BLaER1 treated with 17β-estradiol and CSF1 and Interleukin-3, amounts not matched to agents 10 nM and 100 nM (cell line): ENCODE measurements around the gene AOPEP.
"Not testable (repeated sequence)": the region's sequence is repeated elsewhere in the genome, so short reads cannot be mapped to it uniquely, and the experiment has no call there.

Source experiments
- H3K27ac ChIP-seq, 11 experiments: shearing (Covaris generic); formaldehyde crosslinking; 2 replicates each; pipeline ENCODE4 v1.8.1; 2022
- H3K27me3 ChIP-seq, 11 experiments: shearing (Covaris generic); formaldehyde crosslinking; 2 replicates each; pipeline ENCODE4 v1.8.1; 2022
- H3K36me3 ChIP-seq, 11 experiments: shearing (Covaris generic); formaldehyde crosslinking; 2 replicates each; pipeline ENCODE4 v1.8.1; 2022
- H3K4me1 ChIP-seq, 10 experiments: shearing (Covaris generic); formaldehyde crosslinking; 2 replicates each; pipeline ENCODE4 v1.8.1; 2022
- H3K4me2 ChIP-seq, 11 experiments: shearing (Covaris generic); formaldehyde crosslinking; 2 replicates each; pipeline ENCODE4 v1.8.1; 2022
- H3K4me3 ChIP-seq, 10 experiments: shearing (Covaris generic); formaldehyde crosslinking; 2 replicates each; pipeline ENCODE4 v1.8.1; 2022
- H3K9ac ChIP-seq, 11 experiments: shearing (Covaris generic); formaldehyde crosslinking; 2 replicates each; pipeline ENCODE4 v1.8.1; 2022
- H3K9me3 ChIP-seq, 11 experiments: shearing (Covaris generic); formaldehyde crosslinking; replicated peaks in 1 of 11; 2 replicates each; pipeline ENCODE4 v1.8.1; 2022
- H4K20me1 ChIP-seq, 11 experiments: shearing (Covaris generic); formaldehyde crosslinking; 2 replicates each; pipeline ENCODE4 v1.8.1; 2022
- Cebpa-rat ChIP-seq, 11 experiments: shearing (Covaris generic); IDR thresholded peaks; 2 replicates each; pipeline ENCODE4 v1.8.1; 2022

Gene AOPEP

GRCh38 chr9:94870465-94870792 lies 143.9 kb downstream of the AOPEP start:
- H3K27ac ChIP-seq, result no peak overlapping the region
- no peak overlapping the region for H3K9ac ChIP-seq
- H3K36me3 ChIP-seq, result peaks cover 0 to 6% (median 0%) of the 10 kb centered on the region in 11 experiments; a peak in 3 of 22 replicates
- H4K20me1 ChIP-seq, result no peaks in the 10 kb centered on the region
- H3K4me2 ChIP-seq, result peak overlapping the region in 3 of 11 experiments; percentile 7 to 29 (median 21); a peak in 3 of 22 replicates
- no peaks in the 10 kb centered on the region for H3K27me3 ChIP-seq
- no peak overlapping the region for H3K4me3 ChIP-seq
- no peak for TF ChIP-seq Cebpa-rat (IDR thresholded peaks at IDR 0.05)
- peaks cover 29 to 67% (median 49%) of the 10 kb centered on the region in 10 experiments for H3K4me1 ChIP-seq
- peaks cover 0 to 25% (median 18%) of the 10 kb centered on the region in 11 experiments; a peak in 15 of 22 replicates for H3K9me3 ChIP-seq

GRCh38 chr9:94870793-94871558 lies 144.5 kb downstream of the AOPEP start:
- Histone ChIP-seq H3K36me3 (peaks cover 0 to 6% (median 0%) of the 10 kb centered on the region in 11 experiments; a peak in 3 of 22 replicates), H3K4me3 (no peak overlapping the region), H3K4me2 (peak overlapping the region in 6 of 11 experiments; percentile 0 to 29 (median 14); a peak in 4 of 22 replicates), H3K27me3 (no peaks in the 10 kb centered on the region), H3K9ac (no peak overlapping the region), H4K20me1 (no peaks in the 10 kb centered on the region), H3K27ac (no peak overlapping the region), H3K4me1 (peaks cover 24 to 62% (median 43%) of the 10 kb centered on the region in 10 experiments), H3K9me3 (peaks cover 0 to 25% (median 18%) of the 10 kb centered on the region in 11 experiments; a peak in 15 of 22 replicates)
- TF ChIP-seq Cebpa-rat (IDR thresholded peaks at IDR 0.05), result no peak

- no peak overlapping the region for H3K4me3 ChIP-seq
- peak overlapping the region in 1 of 11 experiments; percentile 2; a peak in 1 of 22 replicates for H3K27ac ChIP-seq
- peaks cover 0 to 25% (median 18%) of the 10 kb centered on the region in 11 experiments; a peak in 15 of 22 replicates for H3K9me3 ChIP-seq
- H3K36me3 ChIP-seq, result peaks cover 0 to 6% (median 0%) of the 10 kb centered on the region in 11 experiments; a peak in 3 of 22 replicates
- no peaks in the 10 kb centered on the region for H3K27me3 ChIP-seq
- peaks cover 20 to 53% (median 36%) of the 10 kb centered on the region in 10 experiments for H3K4me1 ChIP-seq
- no peak for TF ChIP-seq Cebpa-rat (IDR thresholded peaks at IDR 0.05)
- no peak overlapping the region for H3K9ac ChIP-seq
- H4K20me1 ChIP-seq, result no peaks in the 10 kb centered on the region
- H3K4me2 ChIP-seq, result peak overlapping the region in 5 of 11 experiments; percentile 3 to 20 (median 8); a peak in 4 of 22 replicates
These were observed 145.8 kb downstream of the AOPEP start for GRCh38 chr9:94872083-94872833.

- peaks cover 0 to 6% (median 0%) of the 10 kb centered on the region in 11 experiments; a peak in 3 of 22 replicates for H3K36me3 ChIP-seq
- H3K27me3 ChIP-seq, result no peaks in the 10 kb centered on the region
- 0 out of 22 replicates have a peak overlapping the region, but pooled peaks of 1 of the 11 experiments have one; percentile 2 for H3K27ac ChIP-seq
- no peak for TF ChIP-seq Cebpa-rat (IDR thresholded peaks at IDR 0.05)
- peaks cover 14 to 45% (median 29%) of the 10 kb centered on the region in 10 experiments for H3K4me1 ChIP-seq
- H3K4me2 ChIP-seq, result peak overlapping the region in 5 of 11 experiments; percentile 3 to 20 (median 8); a peak in 4 of 22 replicates
- no peaks in the 10 kb centered on the region for H4K20me1 ChIP-seq
- H3K9me3 ChIP-seq, result peaks cover 0 to 26% (median 18%) of the 10 kb centered on the region in 11 experiments; a peak in 15 of 22 replicates
- H3K4me3 ChIP-seq, result no peak overlapping the region
- no peak overlapping the region for H3K9ac ChIP-seq
These were observed 146.5 kb downstream of the AOPEP start for GRCh38 chr9:94872891-94873511.

GRCh38 chr9:94874316-94874715 lies 147.8 kb downstream of the AOPEP start:
- Histone ChIP-seq H3K4me1 (peaks cover 22 to 45% (median 35%) of the 10 kb centered on the region in 10 experiments), H3K27me3 (no peaks in the 10 kb centered on the region), H3K36me3 (peaks cover 0 to 6% (median 0%) of the 10 kb centered on the region in 11 experiments; a peak in 3 of 22 replicates), H3K4me2 (peak overlapping the region in 9 of 11 experiments; percentile 3 to 37 (median 14); a peak in 12 of 22 replicates), H3K4me3 (no peak overlapping the region), H3K9me3 (peaks cover 0 to 27% (median 18%) of the 10 kb centered on the region in 11 experiments; a peak in 15 of 22 replicates), H3K27ac (no peak overlapping the region), H3K9ac (no peak overlapping the region), H4K20me1 (no peaks in the 10 kb centered on the region)
- TF ChIP-seq Cebpa-rat (IDR thresholded peaks at IDR 0.05), result no peak

GRCh38 chr9:94875300-94876020 lies 149.0 kb downstream of the AOPEP start:
- H3K4me1 ChIP-seq, result peaks cover 22 to 45% (median 36%) of the 10 kb centered on the region in 10 experiments
- no peak overlapping the region for H3K4me2 ChIP-seq
- H3K4me3 ChIP-seq, result no peak overlapping the region
- no peak for TF ChIP-seq Cebpa-rat (IDR thresholded peaks at IDR 0.05)
- H3K27ac ChIP-seq, result no peak overlapping the region
- H3K9me3 ChIP-seq, result peaks cover 0 to 22% (median 17%) of the 10 kb centered on the region in 11 experiments; a peak in 15 of 22 replicates
- no peaks in the 10 kb centered on the region for H4K20me1 ChIP-seq
- H3K27me3 ChIP-seq, result no peaks in the 10 kb centered on the region
- peaks cover 0 to 6% (median 0%) of the 10 kb centered on the region in 11 experiments; a peak in 3 of 22 replicates for H3K36me3 ChIP-seq
- no peak overlapping the region for H3K9ac ChIP-seq

GRCh38 chr9:94878804-94879203 lies 152.3 kb downstream of the AOPEP start:
- H4K20me1 ChIP-seq, H3K36me3 ChIP-seq, H3K27me3 ChIP-seq, H3K4me3 ChIP-seq, H3K9me3 ChIP-seq: not testable (repeated sequence)
- H3K9ac ChIP-seq, result peak overlapping the region in 1 of 11 experiments; percentile 17; a peak in 1 of 22 replicates
- H3K27ac ChIP-seq, result peak overlapping the region in 2 of 11 experiments; percentile 1 to 19; a peak in 1 of 22 replicates
- peaks cover 18 to 49% (median 35%) of the 10 kb centered on the region in 10 experiments for H3K4me1 ChIP-seq
- peak overlapping the region in 7 of 11 experiments; percentile 12 to 81 (median 51); a peak in 12 of 22 replicates for H3K4me2 ChIP-seq

GRCh38 chr9:94879230-94879629 lies 152.7 kb downstream of the AOPEP start:
- H3K4me2 ChIP-seq, result peak overlapping the region in 7 of 11 experiments; percentile 12 to 81 (median 51); a peak in 10 of 22 replicates
- peak overlapping the region in 2 of 11 experiments; percentile 1 to 19; a peak in 1 of 22 replicates for H3K27ac ChIP-seq
- H3K4me3 ChIP-seq, result no peak overlapping the region
- no peak overlapping the region for H3K9ac ChIP-seq
- no peaks in the 10 kb centered on the region for H4K20me1 ChIP-seq
- peaks cover 18 to 47% (median 31%) of the 10 kb centered on the region in 10 experiments for H3K4me1 ChIP-seq
- peaks cover 0 to 3% (median 0%) of the 10 kb centered on the region in 11 experiments; a peak in 1 of 22 replicates for H3K36me3 ChIP-seq
- H3K9me3 ChIP-seq, result peaks cover 0 to 12% (median 4%) of the 10 kb centered on the region in 11 experiments; a peak in 6 of 22 replicates
- no peak for TF ChIP-seq Cebpa-rat (IDR thresholded peaks at IDR 0.05)
- H3K27me3 ChIP-seq, result no peaks in the 10 kb centered on the region
